ENCODE results near the gene CBFA2T2.
A peak's percentile ranks its signal among the peaks of the same experiment; 100 is the strongest.
"Not testable (repeated sequence)": the region's sequence is repeated elsewhere in the genome, so short reads cannot be mapped to it uniquely, and the experiment has no call there.

The CBFA2T2 gene

DNA sequence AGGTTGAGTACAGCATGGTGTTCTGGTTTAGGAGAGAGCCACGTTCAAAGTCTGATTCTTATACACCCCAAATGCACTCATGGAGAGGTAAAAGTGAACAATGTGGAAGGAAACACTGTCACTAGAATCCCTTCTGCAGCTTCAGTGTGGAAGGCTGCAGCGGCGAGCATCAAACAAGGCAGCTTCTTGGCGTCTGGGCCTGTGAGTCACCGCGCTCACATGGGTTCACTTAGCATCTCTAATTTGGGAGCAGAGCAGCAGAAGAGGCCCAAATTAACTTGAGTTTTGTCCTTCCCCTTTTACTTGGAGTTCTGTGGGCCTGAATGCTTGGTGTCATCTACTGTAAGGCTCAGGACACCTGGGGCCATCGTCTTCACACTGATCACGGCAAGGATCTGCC lies 207.2 kb downstream of the CBFA2T2 start:
- peak; percentile 87 for DNase-seq (ENCODE audit: low spot score)

DNA sequence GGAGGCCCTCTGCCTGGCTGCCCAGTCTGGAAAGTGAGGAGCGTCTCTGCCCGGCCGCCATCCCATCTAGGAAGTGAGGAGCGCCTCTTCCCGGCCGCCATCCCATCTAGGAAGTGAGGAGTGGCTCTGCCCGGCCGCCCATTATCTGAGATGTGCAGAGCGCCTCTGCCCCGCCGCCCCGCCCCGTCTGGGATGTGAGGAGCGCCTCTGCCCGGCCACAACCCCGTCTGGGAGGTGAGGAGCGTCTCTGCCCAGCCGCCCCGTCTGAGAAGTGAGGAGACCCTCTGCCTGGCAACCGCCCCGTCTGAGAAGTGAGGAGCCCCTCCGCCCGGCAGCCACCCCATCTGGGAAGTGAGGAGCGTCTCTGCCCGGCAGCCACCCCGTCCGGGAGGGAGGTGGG lies 209.1 kb downstream of the CBFA2T2 start:
- DNase-seq (ENCODE audit: low spot score), result not testable (repeated sequence)
